Endothelial cell of umbilical vein (primary cell): ENCODE results near the gene CAAP1. TPM values are rescaled to one million over a fixed set of nuclear protein-coding genes. Genes with fewer than 3 reads are reported as not detected.

ENCODE experiments used
- BruUV-seq: library from RNA; stranded (reverse); fragments of 400-500 nt; replicated peaks from 2 replicates; lab custom pipeline; 2021; lab: Mats Ljungman, UMichigan
- CTCF ChIA-PET: fragments of 300-600, 350-600 bp; sonication (Branson Sonifier 250); formaldehyde crosslinking; loops from one replicate; lab custom pipeline; 2021; ENCODE audit warnings: antibody characterized with exemption, inconsistent platforms; lab: Charles Lee
- POLR2A ChIA-PET: fragments of 300-600, 350-600 bp; sonication (Branson Sonifier 250); formaldehyde crosslinking; loops from one replicate; lab custom pipeline; 2021; ENCODE audit warnings: antibody characterized with exemption, inconsistent platforms; lab: Charles Lee
- DNase-seq: peaks from one replicate; pipeline ENCODE4 v3.0.0-alpha.2; 2011; ENCODE audit warnings: low read depth, low spot score
- FAIRE-seq: peaks from 2 replicates; lab custom pipeline; 2011; peaks lifted over from hg19 to GRCh38; lab: Jason Lieb, UNC
- H2AFZ ChIP-seq: 2 replicates; pipeline ENCODE4 v1.6.0; 2012; ENCODE audit warnings: low read depth, low read length, control low read depth, inconsistent platforms
- H3K27ac ChIP-seq: 2 replicates; pipeline ENCODE4 v1.5.1; 2011; ENCODE audit warnings: low read depth, mild to moderate bottlenecking, control low read depth, low read length, moderate library complexity; ENCODE audit not compliant: insufficient read depth
- H3K27me3 ChIP-seq, 2 experiments: 2 replicates each; pipeline versions ENCODE4 v1.6.0 to v1.6.1; 2011; ENCODE audit warnings: low read length in 2 of 2, mixed read lengths in 1 of 2; ENCODE audit not compliant: control insufficient read depth in 2 of 2, insufficient read depth in 2 of 2
- H3K36me3 ChIP-seq, 2 experiments: 2 replicates in 1 of 2; 3 replicates in 1 of 2; pipeline ENCODE4 v1.5.1; 2011; ENCODE audit warnings: low read length in 2 of 2, mild to moderate bottlenecking in 1 of 2, moderate library complexity in 1 of 2; ENCODE audit not compliant: control insufficient read depth in 2 of 2, insufficient read depth in 2 of 2; ENCODE audit errors: extremely low read depth in 1 of 2
- H3K4me1 ChIP-seq: 3 replicates; pipeline ENCODE4 v1.5.1; 2011; ENCODE audit warnings: mild to moderate bottlenecking, low read length; ENCODE audit not compliant: control insufficient read depth, insufficient read depth; ENCODE audit errors: extremely low read depth
- H3K4me2 ChIP-seq: 2 replicates; pipeline ENCODE4 v1.6.1; 2011; ENCODE audit warnings: low read length, control low read depth, mixed read lengths; ENCODE audit not compliant: insufficient read depth
- H3K4me3 ChIP-seq, 3 experiments: fragments of 200-600 bp in 1 of 3; sonication (generic), shearing (Covaris generic) in 1 of 3; replicated peaks in 1 of 3; 2 replicates each; pipeline ENCODE4 v1.5.1; 2011 to 2016; ENCODE audit warnings: control low read depth in 3 of 3, low read length in 3 of 3, mild to moderate bottlenecking in 2 of 3, inconsistent platforms in 1 of 3, low read depth in 1 of 3, moderate library complexity in 1 of 3; ENCODE audit not compliant: insufficient read depth in 1 of 3
- H3K79me2 ChIP-seq: 2 replicates; pipeline ENCODE4 v1.6.0; 2012; ENCODE audit warnings: low read length, inconsistent platforms; ENCODE audit not compliant: control insufficient read depth, insufficient read depth
- H3K9ac ChIP-seq: replicated peaks from 2 replicates; pipeline ENCODE3; 2011; ENCODE audit warnings: low read length, control low read depth; ENCODE audit not compliant: insufficient read depth; ENCODE audit errors: extremely low read depth
- H3K9me1 ChIP-seq: replicated peaks from 3 replicates; pipeline ENCODE4 v1.6.0; 2011; ENCODE audit warnings: mild to moderate bottlenecking, low read length; ENCODE audit not compliant: control insufficient read depth, insufficient read depth; ENCODE audit errors: extremely low read depth
- H3K9me3 ChIP-seq: replicated peaks from 2 replicates; pipeline ENCODE4 v1.5.1; 2012; ENCODE audit warnings: low read length, inconsistent platforms; ENCODE audit not compliant: control insufficient read depth, insufficient read depth
- H4K20me1 ChIP-seq: replicated peaks from 2 replicates; pipeline ENCODE3; 2011; ENCODE audit warnings: mild to moderate bottlenecking, low read length; ENCODE audit not compliant: control insufficient read depth, insufficient read depth; ENCODE audit errors: extremely low read depth
- CTCF ChIP-seq, 2 donors: IDR thresholded peaks; 1 replicate in 1 of 2; 2 replicates in 1 of 2; pipeline ENCODE4 v1.5.1; 2011; ENCODE audit warnings: low read length in 2 of 2, mild to moderate bottlenecking in 2 of 2, moderate library complexity in 2 of 2, control low read depth in 1 of 2, inconsistent platforms in 1 of 2, low read depth in 1 of 2; ENCODE audit not compliant: insufficient read depth in 1 of 2; ENCODE audit errors: extremely low read depth in 1 of 2
- EZH2 ChIP-seq: IDR thresholded peaks from 2 replicates; pipeline ENCODE4 v1.6.1; 2012; ENCODE audit warnings: borderline replicate concordance, low read depth, mild to moderate bottlenecking, moderate library complexity, low read length, inconsistent platforms; ENCODE audit not compliant: severe bottlenecking
- FOS ChIP-seq: IDR thresholded peaks from 2 replicates; pipeline ENCODE4 v1.6.1; 2011; ENCODE audit warnings: mild to moderate bottlenecking, low read length, moderate library complexity, borderline replicate concordance; ENCODE audit not compliant: insufficient read depth
- GATA2 ChIP-seq: IDR thresholded peaks from 2 replicates; pipeline ENCODE4 v1.7.0; 2011; ENCODE audit warnings: low read depth, mild to moderate bottlenecking, moderate library complexity, mixed read lengths, low read length; ENCODE audit not compliant: insufficient read length, insufficient read depth
- JUN ChIP-seq: IDR thresholded peaks from 2 replicates; pipeline ENCODE4 v1.6.1; 2011; ENCODE audit warnings: borderline replicate concordance, low read depth; ENCODE audit not compliant: insufficient read length, insufficient read depth
- MAX ChIP-seq: IDR thresholded peaks from 2 replicates; pipeline ENCODE4 v1.6.1; 2011; ENCODE audit not compliant: insufficient read depth, insufficient read length
- MYC ChIP-seq: IDR thresholded peaks from one replicate; pipeline ENCODE4 v1.6.1; 2011; ENCODE audit warnings: mild to moderate bottlenecking, low read depth, low read length
- POLR2A ChIP-seq: IDR thresholded peaks from 2 replicates; pipeline ENCODE4 v1.6.1; 2012; ENCODE audit warnings: low read depth, mild to moderate bottlenecking, control low read depth, low read length
- POLR2AphosphoS5 ChIP-seq: IDR thresholded peaks from 2 replicates; pipeline ENCODE4 v1.6.1; 2012; ENCODE audit warnings: low read depth, mild to moderate bottlenecking, control low read depth, low read length, moderate library complexity; ENCODE audit not compliant: insufficient read depth
- dilution Hi-C: fragments of 300-500 bp; cut with MboI; formaldehyde crosslinking; loops from one replicate; pipeline ENCODE4 v1.15.0; 2019; ENCODE audit warnings: low sequenced_read_pairs; ENCODE audit not compliant: extremely low pct_ligation_motif_present
- intact Hi-C: fragments of 100-400 bp; cut with micrococcal nuclease; formaldehyde crosslinking; loops from one replicate; pipeline ENCODE4 v1.10.0; 2022
- polyA plus RNA-seq, 4 experiments: library from polyadenylated mRNA; depleted of rRNA in 3 of 4; stranded (reverse) in 3 of 4; unstranded in 1 of 4; fragments of >200 nt; gene quantifications; 2 replicates each; pipeline versions ENCODE4 v1.2.1 to v1.2.3, GENCODE V29; 2011 to 2012; ENCODE audit warnings: missing spikeins in 1 of 4
- total RNA-seq: library from RNA; stranded (reverse); gene quantifications from 2 replicates; pipeline ENCODE4 v1.2.3, GENCODE V29; 2021

CAAP1 gene
- total and polyA plus RNA-seq, 2 donors (not counting 3 experiments of a cell fraction or from before 2014, with no cell fraction given), result 5.3 to 16.1 TPM

GRCh38 chr9:26882154-26882553 is 10.4 kb downstream of the CAAP1 start:
- no peaks in the 10 kb centered on the region for H3K9me3 ChIP-seq
- intact Hi-C loops, result no loop called here
- BruUV-seq, result no TSS peak
- no peak overlapping the region for H3K9ac ChIP-seq
- DNase-seq, result no peak
- no peak overlapping the region for H3K4me3 ChIP-seq
- no peaks in the 10 kb centered on the region for H3K9me1 ChIP-seq
- H4K20me1 ChIP-seq, result no peaks in the 10 kb centered on the region
- ChIA-PET POLR2A (no interaction called here), CTCF (no interaction called here)
- dilution Hi-C loops, result no loop called here
- peaks cover 0 to 9% of the 10 kb centered on the region in 2 experiments for H3K36me3 ChIP-seq
- H3K4me2 ChIP-seq, result no peak overlapping the region
- FAIRE-seq, result no peak
- no peaks in the 10 kb centered on the region for H3K27me3 ChIP-seq
- peaks cover 5% of the 10 kb centered on the region for H3K79me2 ChIP-seq
- H3K4me1 ChIP-seq, result no peaks in the 10 kb centered on the region
- TF ChIP-seq JUN, result no peak
- TF ChIP-seq MAX, result no peak
- no peak for TF ChIP-seq GATA2
- no peak for TF ChIP-seq POLR2AphosphoS5
- no peak for TF ChIP-seq MYC
- TF ChIP-seq POLR2A, result no peak
- no peak for TF ChIP-seq FOS
- TF ChIP-seq CTCF (IDR thresholded peaks at IDR 0.05; ENCODE audit: extremely low read depth in 1 of 2, insufficient read depth in 1 of 2, low read depth in 1 of 2, low read length in 2 of 2), result no peak
- no peak for TF ChIP-seq EZH2
- H3K27ac ChIP-seq, result no peak overlapping the region
- H2AFZ ChIP-seq, result no peak overlapping the region
